HG02678 (cell line): ENCODE results near the gene H1-8.
"Not testable (repeated sequence)": the region's sequence is repeated elsewhere in the genome, so short reads cannot be mapped to it uniquely, and the experiment has no call there.

ENCODE experiments used
- ATAC-seq: cut with Tn5 transposase; IDR thresholded peaks from one replicate; pipeline ENCODE4 v1.9.1; 2021; ENCODE audit warnings: mild to moderate bottlenecking, moderate library complexity; ENCODE audit not compliant: unreplicated experiment

H1-8 gene

GRCh38 chr3:129531699-129532098 lies 11.3 kb upstream of the H1-8 start:
- ATAC-seq, result no peak

- ATAC-seq, result no peak
Measured at GRCh38 chr3:129532261-129532660, 10.7 kb upstream of the H1-8 start.

DNA sequence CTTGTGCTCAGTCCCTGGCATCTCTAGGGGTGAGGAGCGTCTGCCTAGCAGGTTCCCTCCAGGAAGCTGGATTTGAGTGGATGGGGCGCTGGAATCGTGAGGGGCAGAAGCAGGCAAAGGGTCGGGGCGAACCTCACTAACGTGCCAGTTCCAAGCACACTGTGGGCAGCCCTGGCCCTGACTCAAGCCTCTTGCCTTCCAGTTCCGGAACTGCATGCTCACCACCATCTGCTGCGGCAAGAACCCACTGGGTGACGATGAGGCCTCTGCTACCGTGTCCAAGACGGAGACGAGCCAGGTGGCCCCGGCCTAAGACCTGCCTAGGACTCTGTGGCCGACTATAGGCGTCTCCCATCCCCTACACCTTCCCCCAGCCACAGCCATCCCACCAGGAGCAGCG lies 9.6 kb upstream of the H1-8 start:
- ATAC-seq, result no peak

DNA sequence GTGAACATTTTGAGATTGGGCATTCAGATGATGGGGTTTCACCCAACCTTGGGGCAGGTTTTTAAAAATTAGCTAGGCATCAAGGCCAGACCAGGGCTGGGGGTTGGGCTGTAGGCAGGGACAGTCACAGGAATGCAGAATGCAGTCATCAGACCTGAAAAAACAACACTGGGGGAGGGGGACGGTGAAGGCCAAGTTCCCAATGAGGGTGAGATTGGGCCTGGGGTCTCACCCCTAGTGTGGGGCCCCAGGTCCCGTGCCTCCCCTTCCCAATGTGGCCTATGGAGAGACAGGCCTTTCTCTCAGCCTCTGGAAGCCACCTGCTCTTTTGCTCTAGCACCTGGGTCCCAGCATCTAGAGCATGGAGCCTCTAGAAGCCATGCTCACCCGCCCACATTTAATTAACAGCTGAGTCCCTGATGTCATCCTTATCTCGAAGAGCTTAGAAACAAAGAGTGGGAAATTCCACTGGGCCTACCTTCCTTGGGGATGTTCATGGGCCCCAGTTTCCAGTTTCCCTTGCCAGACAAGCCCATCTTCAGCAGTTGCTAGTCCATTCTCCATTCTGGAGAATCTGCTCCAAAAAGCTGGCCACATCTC lies 8.4 kb upstream of the H1-8 start:
- ATAC-seq, result no peak

DNA sequence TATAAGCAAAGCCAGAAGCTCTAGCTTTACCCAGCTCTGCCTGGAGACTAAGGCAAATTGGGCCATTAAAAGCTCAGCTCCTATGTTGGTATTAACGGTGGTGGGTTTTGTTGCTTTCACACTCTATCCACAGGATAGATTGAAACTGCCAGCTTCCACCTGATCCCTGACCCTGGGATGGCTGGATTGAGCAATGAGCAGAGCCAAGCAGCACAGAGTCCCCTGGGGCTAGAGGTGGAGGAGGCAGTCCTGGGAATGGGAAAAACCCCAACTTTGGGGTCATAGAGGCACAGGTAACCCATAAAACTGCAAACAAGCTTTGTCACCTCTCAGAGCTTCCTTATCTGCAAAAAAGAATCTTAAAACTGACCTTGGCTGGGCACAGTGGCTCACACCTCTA lies 7.9 kb upstream of the H1-8 start:
- ATAC-seq, result no peak

GRCh38 chr3:129536374-129536667 lies 6.7 kb upstream of the H1-8 start:
- no peak for ATAC-seq

- no peak for ATAC-seq
Measured at GRCh38 chr3:129536804-129537203, 6.2 kb upstream of the H1-8 start.

DNA sequence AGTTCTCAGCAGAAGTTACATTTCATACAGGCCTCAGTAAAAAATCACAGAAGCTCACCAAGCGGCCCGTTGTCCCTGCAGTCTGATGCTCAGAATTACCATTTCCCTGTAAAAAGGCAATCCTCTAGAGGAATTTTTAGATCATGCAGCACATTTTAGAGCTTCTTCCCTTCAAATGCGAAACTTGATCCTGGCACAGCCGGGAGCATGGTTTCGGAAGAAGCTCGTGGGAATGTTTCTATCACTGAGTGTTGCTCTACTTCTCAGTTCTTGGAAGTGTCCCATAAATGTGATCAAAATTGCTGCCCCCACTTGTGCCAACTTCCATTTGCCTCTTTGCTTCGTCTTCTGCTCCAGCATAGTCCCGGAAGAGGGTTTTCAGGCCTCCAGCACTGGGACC lies 3.8 kb upstream of the H1-8 start:
- ATAC-seq, result no peak

- ATAC-seq, result no peak
Measured at GRCh38 chr3:129540776-129541516, 2.0 kb upstream of the H1-8 start.

- no peak for ATAC-seq
Measured at GRCh38 chr3:129542747-129543146, 228 bp upstream of the H1-8 start.

GRCh38 chr3:129543999-129544398 lies 1.0 kb downstream of the H1-8 start:
- ATAC-seq, result no peak

- not testable (repeated sequence) for ATAC-seq
Measured at GRCh38 chr3:129545951-129546350, 3.0 kb downstream of the H1-8 start.

- ATAC-seq, result no peak
Measured at GRCh38 chr3:129547241-129547640, 4.3 kb downstream of the H1-8 start.

DNA sequence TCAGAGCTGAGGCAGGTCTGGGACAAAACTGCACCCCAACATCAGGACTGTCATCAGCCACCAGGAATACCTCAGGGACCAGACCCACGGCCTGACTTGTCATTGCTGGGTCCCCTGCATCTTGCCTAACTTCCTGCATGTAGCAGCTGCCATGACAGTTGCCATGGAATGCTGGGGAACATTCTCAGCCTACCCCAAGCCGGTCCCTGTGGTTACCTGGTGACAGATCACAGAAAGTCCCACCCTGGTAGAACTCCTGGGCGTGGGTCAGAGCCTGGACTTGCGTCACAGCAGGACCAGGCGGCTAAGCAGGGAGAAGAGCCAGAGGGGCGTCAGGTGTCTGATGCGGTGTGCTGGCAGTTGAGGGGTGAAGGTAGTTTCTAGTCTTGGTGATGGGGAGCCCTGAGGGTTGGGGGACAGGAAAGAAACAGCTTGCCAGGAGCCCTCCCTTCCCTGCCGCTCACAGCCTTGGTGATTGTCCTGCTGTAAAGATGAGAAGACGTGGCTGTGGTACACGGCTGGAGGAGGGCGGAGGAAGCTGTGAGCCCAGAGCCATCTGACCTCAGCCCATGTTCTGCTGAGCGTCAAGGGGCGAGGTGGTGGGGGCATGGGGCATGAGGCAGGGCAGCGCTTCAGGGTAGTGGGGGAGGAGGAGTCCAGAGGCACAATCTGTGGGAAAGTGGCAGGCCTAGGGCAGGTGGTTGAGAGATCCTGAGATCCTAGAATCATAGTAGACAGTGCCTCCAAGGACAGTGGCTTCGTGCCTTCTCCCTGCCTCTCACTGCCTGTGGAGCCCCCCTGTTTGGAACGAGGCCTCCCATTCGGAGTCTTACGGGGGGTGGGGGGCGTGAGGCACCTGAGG lies 5.4 kb downstream of the H1-8 start:
- no peak for ATAC-seq

DNA sequence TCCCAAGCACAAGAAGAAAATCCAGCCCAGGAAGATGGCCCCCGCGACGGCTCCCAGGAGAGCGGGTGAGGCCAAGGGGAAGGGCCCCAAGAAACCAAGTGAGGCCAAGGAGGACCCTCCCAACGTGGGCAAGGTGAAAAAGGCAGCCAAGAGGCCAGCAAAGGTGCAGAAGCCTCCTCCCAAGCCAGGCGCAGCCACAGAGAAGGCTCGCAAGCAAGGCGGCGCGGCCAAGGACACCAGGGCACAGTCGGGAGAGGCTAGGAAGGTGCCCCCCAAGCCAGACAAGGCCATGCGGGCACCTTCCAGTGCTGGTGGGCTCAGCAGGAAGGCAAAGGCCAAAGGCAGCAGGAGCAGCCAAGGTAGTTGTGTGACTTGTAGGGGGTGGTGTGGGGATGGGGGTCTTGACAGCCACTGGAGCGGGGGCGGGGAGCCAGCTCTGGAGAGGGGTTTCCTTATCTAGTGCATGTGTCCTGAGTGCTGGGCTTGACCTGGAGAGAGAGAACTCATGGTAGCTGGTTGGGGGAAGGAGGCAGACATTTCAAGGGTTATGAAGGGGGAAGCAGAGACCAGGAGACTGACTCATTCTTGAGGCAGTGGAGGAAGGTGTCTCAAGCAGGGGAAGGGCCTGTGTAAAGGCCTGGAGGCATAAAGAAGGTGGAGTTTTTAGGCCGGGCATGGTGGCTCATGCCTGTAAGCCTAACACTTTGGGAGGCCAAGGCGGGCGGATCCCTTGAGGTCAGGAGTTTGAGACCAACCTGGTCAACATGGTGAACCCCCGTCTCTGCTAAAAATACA lies 6.2 kb downstream of the H1-8 start:
- no peak for ATAC-seq

DNA sequence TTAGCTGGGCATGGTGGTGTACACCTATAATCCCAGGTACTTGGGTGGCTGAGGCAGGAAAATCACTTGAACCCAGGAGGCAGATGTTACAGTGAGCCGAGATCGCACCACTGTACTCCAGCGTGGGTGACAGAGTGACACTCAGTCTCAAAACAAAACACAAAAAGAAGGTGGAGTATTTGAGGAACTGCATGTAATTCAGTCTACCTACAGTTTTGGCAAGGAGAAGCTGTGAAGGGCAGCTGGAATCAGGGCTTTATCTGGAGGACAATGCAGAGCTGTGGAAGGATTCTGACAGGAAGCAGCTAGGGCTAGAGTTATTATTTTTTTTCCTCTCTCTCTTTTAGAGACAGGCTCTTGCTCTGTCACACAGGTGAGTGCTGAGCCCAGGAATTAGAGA lies 6.8 kb downstream of the H1-8 start:
- ATAC-seq, result no peak

DNA sequence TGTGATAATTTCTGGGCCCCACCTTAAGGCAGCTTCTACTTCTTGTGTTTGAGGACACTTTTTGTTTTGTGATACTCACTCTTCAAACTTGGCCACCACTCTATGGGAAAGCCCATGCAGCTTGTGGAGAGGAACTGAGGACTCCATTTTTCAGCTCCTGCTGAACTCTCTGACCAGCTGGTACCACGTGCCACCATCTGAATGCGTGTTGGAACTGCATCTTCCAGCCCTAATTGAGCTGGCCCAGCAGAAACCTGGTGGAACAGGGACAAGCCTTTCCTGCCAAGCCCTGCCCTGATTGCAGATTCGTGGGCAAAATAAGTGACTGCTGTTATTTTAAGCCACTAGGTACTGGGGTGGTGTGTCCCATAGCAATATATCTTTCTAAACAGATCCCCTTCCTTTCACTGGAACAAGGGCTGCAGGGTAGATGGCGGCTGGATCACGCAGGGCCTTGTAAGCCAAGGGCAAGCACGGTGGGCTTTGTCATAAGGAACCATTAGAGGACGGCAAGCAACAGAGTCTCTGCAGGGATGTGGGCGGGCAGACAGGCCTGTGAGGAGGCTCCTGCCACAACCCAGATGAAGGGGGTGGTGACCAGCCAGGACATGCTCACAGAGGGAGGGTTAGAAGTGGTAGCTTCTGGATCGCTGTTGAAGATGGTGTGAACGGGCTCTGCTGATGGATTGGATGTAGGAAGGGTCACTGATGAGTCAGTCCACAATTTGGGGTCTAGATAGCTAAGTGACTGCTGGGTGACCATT lies 9.5 kb downstream of the H1-8 start:
- ATAC-seq, result no peak

- ATAC-seq, result no peak
Measured at GRCh38 chr3:129553171-129553570, 10.2 kb downstream of the H1-8 start.

DNA sequence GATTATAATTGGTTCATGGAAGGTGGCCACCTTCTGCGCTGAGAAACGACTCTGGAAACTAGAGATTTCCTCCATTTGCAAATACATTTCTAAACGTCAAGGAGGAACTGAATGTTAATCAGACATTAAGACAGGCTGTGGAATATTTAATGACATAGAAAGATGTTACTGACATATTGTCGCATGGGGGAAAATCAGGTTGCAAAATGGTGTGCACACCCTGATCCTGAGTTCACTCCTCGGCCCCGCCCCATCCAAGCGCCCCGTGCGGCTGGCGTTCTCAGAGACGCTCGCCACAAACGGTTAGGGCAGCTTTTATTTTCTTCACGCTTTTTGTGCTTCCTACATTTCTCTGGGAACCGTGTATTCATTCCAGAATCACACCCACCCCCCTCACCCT lies 10.7 kb downstream of the H1-8 start:
- no peak for ATAC-seq

DNA sequence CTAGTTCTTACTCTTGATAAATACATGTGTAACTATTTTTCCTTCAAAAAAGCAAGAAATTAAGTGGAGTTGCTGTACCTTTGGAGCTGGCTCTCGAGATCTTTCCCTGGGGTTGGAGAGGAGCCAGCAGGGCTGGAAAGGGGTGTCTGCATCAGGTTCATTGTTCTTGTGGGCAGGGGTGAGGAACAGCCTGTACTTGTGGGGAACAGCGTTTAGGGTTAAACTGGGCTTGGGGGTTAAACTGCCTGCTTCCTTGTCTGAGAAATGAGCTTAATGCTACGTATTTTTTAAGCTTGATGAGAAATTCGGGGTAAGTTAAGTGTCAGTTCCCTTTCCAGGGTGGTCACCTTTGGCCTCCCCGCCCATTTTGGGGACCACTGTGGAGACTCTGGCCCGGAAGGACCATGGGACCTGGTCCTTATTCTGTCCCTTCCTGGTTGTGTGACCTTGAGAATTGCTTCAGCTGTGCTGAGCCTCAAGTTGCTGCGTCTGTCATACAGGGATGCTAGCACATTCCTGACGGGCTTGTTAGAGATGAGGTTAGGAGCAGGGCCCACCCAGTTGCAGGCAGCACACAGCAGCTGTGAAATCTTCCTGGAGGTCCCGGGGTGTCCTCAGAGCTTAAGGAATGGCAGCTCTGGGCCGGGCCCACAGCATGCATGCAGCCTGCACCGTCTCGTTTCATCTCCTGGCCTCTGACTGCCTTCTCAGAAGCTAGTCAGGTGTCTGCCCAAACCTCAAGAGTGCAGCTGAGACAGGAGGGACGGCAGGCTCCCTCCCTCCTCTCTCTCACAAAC lies 11.6 kb downstream of the H1-8 start:
- ATAC-seq, result no peak
